ENCODE results near the gene CLN5.
"Not testable (repeated sequence)": the region's sequence is repeated elsewhere in the genome, so short reads cannot be mapped to it uniquely, and the experiment has no call there.

DNA sequence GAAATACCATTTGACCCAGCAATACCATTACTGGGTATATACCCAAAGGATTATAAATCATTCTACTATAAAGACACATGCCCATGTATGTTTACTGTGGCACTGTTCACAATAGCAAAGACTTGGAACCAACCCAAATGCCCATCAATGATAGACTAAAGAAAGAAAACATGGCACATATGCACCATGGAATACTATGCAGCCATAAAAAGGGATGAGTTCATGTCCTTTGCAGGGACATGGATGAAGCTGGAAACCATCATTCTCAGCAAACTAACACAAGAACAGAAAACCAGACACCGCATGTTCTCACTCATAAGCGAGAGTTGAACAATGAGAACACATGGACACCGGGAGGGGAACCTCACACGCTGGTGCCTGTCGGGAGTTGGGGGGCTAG is 17.8 kb downstream of the CLN5 start:
- not testable (repeated sequence) for TF ChIP-seq POLR2AphosphoS5 (IDR thresholded peaks at IDR 0.05; ENCODE audit: low read depth, low read length); HDAC2 (CRISPR knock-in tag; IDR thresholded peaks at IDR 0.05)
- TF ChIP-seq, protein P1, sequence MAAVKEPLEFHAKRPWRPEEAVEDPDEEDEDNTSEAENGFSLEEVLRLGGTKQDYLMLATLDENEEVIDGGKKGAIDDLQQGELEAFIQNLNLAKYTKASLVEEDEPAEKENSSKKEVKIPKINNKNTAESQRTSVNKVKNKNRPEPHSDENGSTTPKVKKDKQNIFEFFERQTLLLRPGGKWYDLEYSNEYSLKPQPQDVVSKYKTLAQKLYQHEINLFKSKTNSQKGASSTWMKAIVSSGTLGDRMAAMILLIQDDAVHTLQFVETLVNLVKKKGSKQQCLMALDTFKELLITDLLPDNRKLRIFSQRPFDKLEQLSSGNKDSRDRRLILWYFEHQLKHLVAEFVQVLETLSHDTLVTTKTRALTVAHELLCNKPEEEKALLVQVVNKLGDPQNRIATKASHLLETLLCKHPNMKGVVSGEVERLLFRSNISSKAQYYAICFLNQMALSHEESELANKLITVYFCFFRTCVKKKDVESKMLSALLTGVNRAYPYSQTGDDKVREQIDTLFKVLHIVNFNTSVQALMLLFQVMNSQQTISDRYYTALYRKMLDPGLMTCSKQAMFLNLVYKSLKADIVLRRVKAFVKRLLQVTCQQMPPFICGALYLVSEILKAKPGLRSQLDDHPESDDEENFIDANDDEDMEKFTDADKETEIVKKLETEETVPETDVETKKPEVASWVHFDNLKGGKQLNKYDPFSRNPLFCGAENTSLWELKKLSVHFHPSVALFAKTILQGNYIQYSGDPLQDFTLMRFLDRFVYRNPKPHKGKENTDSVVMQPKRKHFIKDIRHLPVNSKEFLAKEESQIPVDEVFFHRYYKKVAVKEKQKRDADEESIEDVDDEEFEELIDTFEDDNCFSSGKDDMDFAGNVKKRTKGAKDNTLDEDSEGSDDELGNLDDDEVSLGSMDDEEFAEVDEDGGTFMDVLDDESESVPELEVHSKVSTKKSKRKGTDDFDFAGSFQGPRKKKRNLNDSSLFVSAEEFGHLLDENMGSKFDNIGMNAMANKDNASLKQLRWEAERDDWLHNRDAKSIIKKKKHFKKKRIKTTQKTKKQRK (IDR thresholded peaks at IDR 0.05; ENCODE audit: low read length), result not testable (repeated sequence)

Measured in HepG2 (cell line).